ENCODE data around the gene MYRF. TPM values are rescaled to one million over a fixed set of nuclear protein-coding genes. Genes with fewer than 3 reads are reported as not detected.

MYRF gene
- total and polyA plus RNA-seq, 2 of the 13 experiments (the other 11 are each of a cell fraction or from before 2014, with no cell fraction given), result 10.2 to 25.9 TPM

- peaks cover 10% of the 10 kb centered on the region for H3K4me1 ChIP-seq (ENCODE audit: insufficient read depth, low read length)
- no peak overlapping the region for H3K4me3 ChIP-seq (replicated peaks in 1 of 3; ENCODE audit: insufficient read depth in 1 of 3, low read depth in 2 of 3, low read length in 3 of 3)
- peaks cover 2 to 3% of the 10 kb centered on the region in 2 experiments; a peak in 3 of 5 replicates for H3K36me3 ChIP-seq (replicated peaks in 1 of 2; ENCODE audit: control insufficient read depth in 1 of 2, insufficient read depth in 2 of 2, low read length in 2 of 2)
- peaks cover 4% of the 10 kb centered on the region; the same call in 1 of the 2 replicates for H4K20me1 ChIP-seq (ENCODE audit: insufficient read depth, low read length)
- H3K9ac ChIP-seq (ENCODE audit: insufficient read depth, low read depth, low read length), result no peak overlapping the region
- intact Hi-C loops (cut with micrococcal nuclease; ENCODE audit: unreplicated experiment), result loop anchor here (5.0 kb wide), 1 partner anchor 38 kb away; no protein-coding TSS in a partner anchor
- FAIRE-seq, result no peak
- H3K27me3 ChIP-seq (ENCODE audit: control insufficient read depth in 1 of 2, insufficient read depth in 2 of 2, low read length in 2 of 2), result no peaks in the 10 kb centered on the region
- no TSS peak for BruUV-seq (replicated peaks)
- ChIA-PET CTCF (ENCODE audit: low intra/inter-chr PET ratio, low total read pairs) (no interaction called here), POLR2A (no interaction called here)
- no peaks in the 10 kb centered on the region for H3K79me2 ChIP-seq (ENCODE audit: insufficient read depth, low read length)
- no peak overlapping the region for H3K27ac ChIP-seq (ENCODE audit: extremely low read length, insufficient read depth, low read length)
- in situ Hi-C loops (cut with HindIII; ENCODE audit: extremely low pct_ligation_motif_present, low pct_unique_long_range_greater_than_20kb), result no loop called here
- TF ChIP-seq ZNF446 (CRISPR knock-in tag; IDR thresholded peaks at IDR 0.05) (no peak), ZNF839 (CRISPR knock-in tag; IDR thresholded peaks at IDR 0.05; ENCODE audit: borderline replicate concordance) (no peak), ZNF558 (CRISPR knock-in tag; IDR thresholded peaks at IDR 0.05; ENCODE audit: borderline replicate concordance) (no peak), MIER3 (CRISPR knock-in tag; IDR thresholded peaks at IDR 0.05; ENCODE audit: borderline replicate concordance) (no peak), ZNF777 (CRISPR knock-in tag; IDR thresholded peaks at IDR 0.05) (no peak)
- TF ChIP-seq, protein P1, sequence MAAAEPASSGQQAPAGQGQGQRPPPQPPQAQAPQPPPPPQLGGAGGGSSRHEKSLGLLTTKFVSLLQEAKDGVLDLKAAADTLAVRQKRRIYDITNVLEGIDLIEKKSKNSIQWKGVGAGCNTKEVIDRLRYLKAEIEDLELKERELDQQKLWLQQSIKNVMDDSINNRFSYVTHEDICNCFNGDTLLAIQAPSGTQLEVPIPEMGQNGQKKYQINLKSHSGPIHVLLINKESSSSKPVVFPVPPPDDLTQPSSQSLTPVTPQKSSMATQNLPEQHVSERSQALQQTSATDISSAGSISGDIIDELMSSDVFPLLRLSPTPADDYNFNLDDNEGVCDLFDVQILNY (CRISPR knock-in tag; conservative IDR thresholded peaks at IDR 0.05), result no peak
- H3K4me2 ChIP-seq (ENCODE audit: low read depth, low read length), result no peak overlapping the region
- no peak for DNase-seq (ENCODE audit: low spot score)
- H3K9me3 ChIP-seq (ENCODE audit: low read length), result no peaks in the 10 kb centered on the region
- H2AFZ ChIP-seq (ENCODE audit: low read length), result no peak overlapping the region
- ATAC-seq, result no peak
- 93% methylated on average over 3 of the region's 15 CpGs for WGBS (ENCODE audit: low lambda C conversion rate)
Observed at GRCh38 chr11:61704838-61705237, 47.6 kb upstream of the MYRF start.

Data from HepG2 (cell line).